Activated CD4-positive, alpha-beta memory T cell treated with anti-CD3 and anti-CD28 coated beads for 36 hours (primary cell): Measurements from ENCODE around the gene CPZ. TPM values are rescaled to one million over a fixed set of nuclear protein-coding genes. Genes with fewer than 3 reads are reported as not detected.

Experiments used
- CTCF ChIA-PET: fragments of 350-600 bp; sonication (Branson Sonifier 250); formaldehyde crosslinking; loops from one replicate; lab custom pipeline; 2021; ENCODE audit warnings: antibody characterized with exemption, inconsistent platforms; lab: Charles Lee
- POLR2A ChIA-PET: fragments of 350-600 bp; sonication (Branson Sonifier 250); formaldehyde crosslinking; loops from one replicate; lab custom pipeline; 2021; ENCODE audit warnings: antibody characterized with exemption; lab: Charles Lee
- DNase-seq: peaks from one replicate; pipeline ENCODE4 v3.0.0-alpha.2; 2020
- H3K27ac Mint-ChIP-seq: one replicate; pipeline ENCODE4 v1.8.0; 2021; ENCODE audit warnings: mixed read lengths
- H3K27me3 Mint-ChIP-seq: one replicate; pipeline ENCODE4 v1.8.0; 2021; ENCODE audit warnings: mixed read lengths
- H3K36me3 Mint-ChIP-seq: one replicate; pipeline ENCODE4 v1.8.0; 2021; ENCODE audit warnings: mixed read lengths
- H3K4me1 Mint-ChIP-seq: one replicate; pipeline ENCODE4 v1.8.0; 2021; ENCODE audit warnings: low read depth, mixed read lengths
- H3K4me3 Mint-ChIP-seq: one replicate; pipeline ENCODE4 v1.8.0; 2021; ENCODE audit warnings: mild to moderate bottlenecking, mixed read lengths
- H3K9me3 Mint-ChIP-seq: one replicate; pipeline ENCODE4 v1.8.0; 2021; ENCODE audit warnings: mixed read lengths
- intact Hi-C: fragments of 100-400 bp; cut with micrococcal nuclease; formaldehyde crosslinking; loops from one replicate; pipeline ENCODE4 v1.15.1; 2023
- total RNA-seq, 2 experiments: library from RNA; stranded (reverse); gene quantifications; one replicate each; pipeline ENCODE4 v1.2.3, GENCODE V29; 2021

The CPZ gene
- total RNA-seq: not detected

- no peak for DNase-seq
- H3K9me3 Mint-ChIP-seq: no peaks in the 10 kb centered on the region
- peaks cover 25% of the 10 kb centered on the region for H3K27me3 Mint-ChIP-seq
- H3K27ac Mint-ChIP-seq: no peak within 1 kb of the TSS
- ChIA-PET POLR2A (no interaction called here), CTCF (no interaction called here)
- intact Hi-C loops: loop anchor here (5.0 kb wide), 1 partner anchor 350 kb away; no protein-coding TSS in a partner anchor
- no peaks in the 10 kb centered on the region for H3K36me3 Mint-ChIP-seq
- H3K4me3 Mint-ChIP-seq: no peak within 1 kb of the TSS
- no peaks in the 10 kb centered on the region for H3K4me1 Mint-ChIP-seq
These were observed at the start of gene CPZ for GRCh38 chr4:8592366-8593263. TSS of gene CPZ (plus strand) at chr4:8592765. CDS start at chr4:8592834, 69 bp downstream.

- H3K27me3 Mint-ChIP-seq: no peaks in the 10 kb centered on the region
- H3K4me3 Mint-ChIP-seq: no peak overlapping the region
- H3K9me3 Mint-ChIP-seq: no peaks in the 10 kb centered on the region
- DNase-seq: no peak
- no peak overlapping the region for H3K27ac Mint-ChIP-seq
- intact Hi-C loops: no loop called here
- ChIA-PET CTCF (no interaction called here), POLR2A (no interaction called here)
- no peaks in the 10 kb centered on the region for H3K36me3 Mint-ChIP-seq
- peaks cover 9% of the 10 kb centered on the region for H3K4me1 Mint-ChIP-seq
These were observed 49.6 kb upstream of the CPZ start for GRCh38 chr4:8542776-8543525.

GRCh38 chr4:8543623-8544022 is 48.9 kb upstream of the CPZ start:
- Mint-ChIP-seq H3K27me3 (no peaks in the 10 kb centered on the region), H3K9me3 (no peaks in the 10 kb centered on the region), H3K36me3 (no peaks in the 10 kb centered on the region), H3K4me3 (no peak overlapping the region), H3K27ac (no peak overlapping the region), H3K4me1 (peaks cover 9% of the 10 kb centered on the region)
- DNase-seq: no peak
- intact Hi-C loops: no loop called here
- ChIA-PET POLR2A (no interaction called here), CTCF (no interaction called here)

- ChIA-PET CTCF (no interaction called here), POLR2A (no interaction called here)
- Mint-ChIP-seq H3K9me3 (no peaks in the 10 kb centered on the region), H3K36me3 (no peaks in the 10 kb centered on the region), H3K27me3 (no peaks in the 10 kb centered on the region), H3K4me1 (peaks cover 9% of the 10 kb centered on the region), H3K4me3 (no peak overlapping the region), H3K27ac (no peak overlapping the region)
- intact Hi-C loops: no loop called here
- no peak for DNase-seq
These were observed 48.3 kb upstream of the CPZ start for GRCh38 chr4:8544282-8544681.

GRCh38 chr4:8544741-8545438 is 47.7 kb upstream of the CPZ start:
- no peaks in the 10 kb centered on the region for H3K9me3 Mint-ChIP-seq
- peaks cover 5% of the 10 kb centered on the region for H3K4me1 Mint-ChIP-seq
- no peak overlapping the region for H3K27ac Mint-ChIP-seq
- intact Hi-C loops: no loop called here
- H3K4me3 Mint-ChIP-seq: no peak overlapping the region
- no peak for DNase-seq
- H3K27me3 Mint-ChIP-seq: no peaks in the 10 kb centered on the region
- ChIA-PET POLR2A (no interaction called here), CTCF (no interaction called here)
- no peaks in the 10 kb centered on the region for H3K36me3 Mint-ChIP-seq

GRCh38 chr4:8545439-8545765 is 47.2 kb upstream of the CPZ start:
- H3K9me3 Mint-ChIP-seq: no peaks in the 10 kb centered on the region
- ChIA-PET POLR2A (no interaction called here), CTCF (no interaction called here)
- no peak overlapping the region for H3K4me3 Mint-ChIP-seq
- no peaks in the 10 kb centered on the region for H3K27me3 Mint-ChIP-seq
- DNase-seq: no peak
- no peaks in the 10 kb centered on the region for H3K4me1 Mint-ChIP-seq
- no peaks in the 10 kb centered on the region for H3K36me3 Mint-ChIP-seq
- intact Hi-C loops: no loop called here
- H3K27ac Mint-ChIP-seq: no peak overlapping the region

GRCh38 chr4:8546766-8547107 is 45.8 kb upstream of the CPZ start:
- Mint-ChIP-seq H3K36me3 (no peaks in the 10 kb centered on the region), H3K4me3 (no peak overlapping the region), H3K27ac (no peak overlapping the region), H3K27me3 (no peaks in the 10 kb centered on the region), H3K4me1 (no peaks in the 10 kb centered on the region), H3K9me3 (no peaks in the 10 kb centered on the region)
- no peak for DNase-seq
- intact Hi-C loops: no loop called here
- ChIA-PET CTCF (interaction anchor here (1.3 kb wide), 1 partner anchor 78 kb away, joined by 8 read pairs; no protein-coding TSS in a partner anchor), POLR2A (no interaction called here)

- Mint-ChIP-seq H3K36me3 (no peaks in the 10 kb centered on the region), H3K9me3 (no peaks in the 10 kb centered on the region), H3K4me1 (no peaks in the 10 kb centered on the region), H3K4me3 (no peak overlapping the region), H3K27ac (no peak overlapping the region), H3K27me3 (no peaks in the 10 kb centered on the region)
- ChIA-PET POLR2A (no interaction called here), CTCF (interaction anchor here (1.3 kb wide), 1 partner anchor 79 kb away, joined by 8 read pairs; no protein-coding TSS in a partner anchor)
- intact Hi-C loops: no loop called here
- DNase-seq: no peak
These were observed 45.3 kb upstream of the CPZ start for GRCh38 chr4:8547108-8547911.

- no peaks in the 10 kb centered on the region for H3K4me1 Mint-ChIP-seq
These were observed 44.4 kb upstream of the CPZ start for GRCh38 chr4:8547912-8548730.

GRCh38 chr4:8548731-8549351 is 43.7 kb upstream of the CPZ start:
- Mint-ChIP-seq H3K27ac (no peak overlapping the region), H3K36me3 (no peaks in the 10 kb centered on the region), H3K27me3 (no peaks in the 10 kb centered on the region), H3K9me3 (no peaks in the 10 kb centered on the region), H3K4me1 (no peaks in the 10 kb centered on the region), H3K4me3 (no peak overlapping the region)
- intact Hi-C loops: no loop called here
- CTCF ChIA-PET: interaction anchor here (1.4 kb wide), 1 partner anchor 80 kb away, joined by 3 read pairs; no protein-coding TSS in a partner anchor
- no peak for DNase-seq
- POLR2A ChIA-PET: no interaction called here

More at GRCh38 chr4:8547912-8548730, 44.4 kb upstream of the CPZ start:
- Mint-ChIP-seq H3K9me3 (no peaks in the 10 kb centered on the region), H3K27ac (no peak overlapping the region), H3K27me3 (no peaks in the 10 kb centered on the region), H3K4me3 (no peak overlapping the region), H3K36me3 (no peaks in the 10 kb centered on the region)
- CTCF ChIA-PET: interaction anchor here (1.4 kb wide), 1 partner anchor 79 kb away, joined by 3 read pairs; no protein-coding TSS in a partner anchor
- POLR2A ChIA-PET: no interaction called here
- DNase-seq: no peak
- intact Hi-C loops: no loop called here
